T-helper 1 cell (primary cell): ENCODE results near the gene C1RL.

ENCODE experiments used
- DNase-seq, 5 donors: peaks; one replicate each; pipeline ENCODE4 v3.0.0-alpha.2; 2012 to 2020

C1RL gene

GRCh38 chr12:7091660-7092228, 17.3 kb downstream of the C1RL start:
- DNase-seq: no peak

- no peak for DNase-seq
Measured at GRCh38 chr12:7091171-7091570, 17.8 kb downstream of the C1RL start.

GRCh38 chr12:7090222-7090998, 18.6 kb downstream of the C1RL start:
- no peak for DNase-seq

- DNase-seq: no peak
Measured at GRCh38 chr12:7089196-7089871, 19.7 kb downstream of the C1RL start.

- DNase-seq: no peak
Measured at GRCh38 chr12:7083125-7083524, 25.9 kb downstream of the C1RL start.

GRCh38 chr12:7081037-7081436, 28.0 kb downstream of the C1RL start:
- DNase-seq: no peak

DNA sequence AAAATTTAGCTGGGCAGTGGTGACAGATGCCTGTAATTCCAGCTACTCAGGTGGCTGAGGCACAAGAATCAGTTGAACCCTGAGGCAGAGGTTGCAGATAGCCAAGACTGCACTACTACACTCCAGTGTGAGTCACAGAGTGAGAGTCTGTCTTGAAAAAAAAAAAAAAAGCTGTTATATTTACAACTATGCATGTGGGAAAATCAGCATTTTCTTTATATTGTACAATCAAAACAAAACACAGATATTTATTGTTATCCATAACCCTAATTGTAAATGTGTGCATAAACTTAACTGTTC, 29.2 kb downstream of the C1RL start:
- DNase-seq: no peak

DNA sequence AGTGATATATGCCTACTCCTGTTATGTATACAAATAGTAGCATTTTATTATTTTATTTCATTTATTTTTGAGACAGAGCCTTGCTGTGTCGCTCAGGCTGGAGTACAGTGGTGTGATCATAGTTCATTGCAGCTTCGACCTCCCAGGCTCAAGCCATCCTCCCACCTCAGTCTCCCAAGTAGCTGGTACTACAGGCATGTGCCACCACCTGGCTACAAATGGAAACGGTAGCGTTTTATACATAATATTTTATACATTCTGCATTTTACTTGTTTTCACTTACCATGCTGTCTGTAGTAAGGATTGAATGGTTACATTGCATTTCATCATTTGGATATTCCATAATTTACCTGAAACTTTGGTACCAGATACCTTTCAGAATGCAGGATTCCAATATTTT, 30.9 kb downstream of the C1RL start:
- DNase-seq: no peak

GRCh38 chr12:7076493-7076892, 32.5 kb downstream of the C1RL start:
- no peak for DNase-seq

GRCh38 chr12:7075939-7076338, 33.1 kb downstream of the C1RL start:
- no peak for DNase-seq

DNA sequence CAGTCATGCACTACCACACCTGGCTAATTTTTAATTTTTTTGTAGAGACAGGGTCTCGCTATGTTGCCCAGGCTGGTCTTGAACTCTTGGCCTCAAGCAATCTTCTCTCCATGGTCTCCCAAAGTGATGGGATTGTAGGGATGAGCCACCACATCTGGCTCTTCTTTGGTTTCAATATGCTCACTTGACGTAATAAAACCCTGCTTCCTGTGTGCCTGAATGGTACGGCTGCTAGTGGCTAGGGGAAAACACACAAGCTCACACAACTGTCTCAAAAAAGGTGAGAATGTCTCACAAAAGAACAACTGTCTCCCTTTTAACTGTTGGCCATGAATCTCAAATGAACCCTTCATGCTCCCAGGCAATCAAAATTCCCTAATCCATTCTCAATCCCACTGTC, 33.5 kb downstream of the C1RL start:
- DNase-seq: no peak

DNA sequence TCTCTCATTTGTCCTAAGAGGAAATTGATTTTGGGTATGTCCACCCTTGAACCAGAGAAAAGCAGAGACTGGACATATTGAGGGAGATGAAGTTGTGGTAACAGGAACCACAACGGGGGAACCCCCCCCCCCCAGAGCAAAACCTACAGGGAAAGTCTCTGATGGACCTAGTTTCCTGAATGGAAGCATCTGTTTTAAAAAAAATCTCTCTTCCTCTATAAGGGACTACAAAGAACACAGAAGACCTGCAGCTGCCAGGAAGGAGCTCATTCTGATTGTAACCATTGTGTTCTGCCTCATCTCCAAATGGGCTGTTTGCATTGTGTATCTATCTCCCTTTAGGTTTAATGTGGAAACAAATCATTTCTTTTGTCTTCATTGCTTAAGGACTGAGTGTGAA, 35.1 kb downstream of the C1RL start:
- DNase-seq: no peak

GRCh38 chr12:7072554-7072953, 36.5 kb downstream of the C1RL start:
- no peak for DNase-seq

- DNase-seq: no peak
Measured at GRCh38 chr12:7072035-7072434, 37.0 kb downstream of the C1RL start.

DNA sequence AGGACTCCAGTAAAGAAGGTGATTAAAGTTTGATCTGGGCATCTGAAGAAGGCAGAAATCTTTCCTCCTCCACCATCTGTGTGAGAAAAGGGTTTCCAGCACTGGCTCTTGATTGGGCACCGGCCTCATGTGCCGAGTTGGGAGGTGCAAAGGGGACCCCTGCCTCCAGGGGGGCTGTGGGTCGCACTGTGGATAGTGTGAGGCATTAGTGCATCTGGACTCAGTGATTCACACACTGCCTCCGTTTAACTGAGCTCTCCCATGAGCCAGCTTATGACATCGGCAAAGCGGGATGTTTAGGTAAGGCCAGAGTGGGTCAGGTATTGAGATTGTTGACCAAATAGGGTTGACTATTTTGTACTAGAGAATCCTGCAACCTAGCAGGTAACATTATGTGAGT, 39.6 kb downstream of the C1RL start:
- no peak for DNase-seq

DNA sequence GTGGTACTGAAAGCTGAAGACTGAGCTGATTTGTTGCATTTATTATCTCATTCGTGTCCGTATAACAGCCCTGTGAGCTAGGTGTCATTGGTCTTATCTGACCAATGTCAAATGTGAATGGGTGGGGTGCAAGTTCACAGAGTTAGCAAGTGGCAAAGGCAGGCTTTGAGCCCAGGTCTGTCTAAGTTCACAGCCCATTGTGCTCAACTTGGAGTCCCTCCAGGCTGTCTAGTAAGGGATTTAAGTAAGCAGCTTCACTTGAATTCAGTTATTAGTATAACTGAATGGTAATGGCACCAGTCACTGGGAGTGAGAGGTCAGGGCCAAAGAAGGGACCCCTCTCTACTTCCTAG, 40.0 kb downstream of the C1RL start:
- no peak for DNase-seq

GRCh38 chr12:7068240-7068993, 40.6 kb downstream of the C1RL start:
- no peak for DNase-seq

DNA sequence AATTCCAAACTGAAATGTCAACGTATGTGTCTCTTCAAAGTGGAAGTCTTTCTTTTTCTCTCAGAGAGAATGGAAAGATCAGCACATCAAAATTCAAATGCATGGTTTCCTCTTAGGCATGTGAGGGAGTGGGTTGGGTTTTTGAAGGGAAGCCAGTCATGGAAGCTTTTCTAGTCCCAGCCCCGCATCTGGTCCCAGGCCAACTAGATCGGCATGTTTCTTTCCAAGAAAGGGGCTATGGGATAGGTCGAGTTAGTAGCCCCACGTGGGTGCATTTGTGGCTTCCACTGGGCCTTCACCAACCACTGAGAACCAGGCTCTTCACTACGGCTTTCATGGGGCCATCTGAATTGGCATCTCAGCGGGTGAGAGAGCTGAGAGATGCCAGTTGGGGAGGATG, 41.9 kb downstream of the C1RL start:
- DNase-seq: no peak

- DNase-seq: no peak
Measured at GRCh38 chr12:7066596-7066995, 42.4 kb downstream of the C1RL start.

DNA sequence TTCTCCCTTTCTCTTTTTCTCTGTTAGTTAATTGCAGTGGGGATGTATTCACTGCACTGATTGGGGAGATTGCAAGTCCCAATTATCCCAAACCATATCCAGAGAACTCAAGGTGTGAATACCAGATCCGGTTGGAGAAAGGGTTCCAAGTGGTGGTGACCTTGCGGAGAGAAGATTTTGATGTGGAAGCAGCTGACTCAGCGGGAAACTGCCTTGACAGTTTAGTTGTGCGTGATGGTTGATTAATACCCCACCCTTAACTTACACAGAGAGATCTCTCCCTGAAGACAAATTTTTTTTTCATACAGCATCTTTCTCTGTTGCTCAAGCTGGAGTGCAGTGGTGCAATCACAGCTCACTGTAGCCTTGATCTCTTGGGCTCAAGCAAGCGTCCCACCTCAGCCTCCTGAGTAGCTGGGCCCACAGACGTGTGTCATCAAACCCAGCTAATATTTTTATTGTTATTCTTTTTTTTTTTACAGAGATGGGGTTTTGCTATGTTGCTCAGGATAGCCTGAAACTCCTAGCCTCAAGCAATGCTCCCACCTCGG, 43.9 kb downstream of the C1RL start:
- DNase-seq: no peak

- no peak for DNase-seq
Measured at GRCh38 chr12:7064516-7064915, 44.5 kb downstream of the C1RL start.

- no peak for DNase-seq
Measured at GRCh38 chr12:7061596-7061995, 47.4 kb downstream of the C1RL start.

DNA sequence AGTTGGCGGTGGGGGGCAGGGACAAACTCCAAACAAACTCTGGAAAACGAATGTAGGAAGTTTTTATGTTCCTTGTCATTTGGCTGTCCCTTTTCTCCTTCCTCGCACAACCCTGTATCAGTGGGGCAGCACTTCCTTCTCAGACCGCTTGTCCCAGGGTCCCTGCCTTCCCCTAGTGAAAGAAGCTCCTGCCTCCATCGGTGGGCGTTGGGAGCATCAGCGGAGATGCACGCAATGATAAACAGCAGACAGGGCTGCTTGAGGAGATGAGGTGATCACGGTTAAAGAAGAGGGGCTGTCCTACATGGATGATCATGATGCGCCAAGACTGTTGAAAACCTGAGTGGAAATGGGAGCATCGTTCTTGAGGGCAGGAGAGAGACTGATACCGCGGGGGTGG, 47.9 kb downstream of the C1RL start:
- no peak for DNase-seq
